Body of pancreas (tissue), 4 donors: ENCODE data around the gene ARL5C.

Experiments
- POLR2A ChIP-seq, 3 donors: fragments of 450-650 bp; IDR thresholded peaks; one replicate each; pipeline ENCODE4 v1.6.1; 2016; ENCODE audit warnings: antibody characterized with exemption in 3 of 3, mild to moderate bottlenecking in 2 of 3
- TF ChIP-seq, protein P1 (sequence below), 7 experiments: fragments of 450-650 bp in 4 of 7; fragments of 200-600 bp in 3 of 7; sonication (generic) in 3 of 7; IDR thresholded peaks; one replicate each; pipeline ENCODE4 v1.5.1; 2016 to 2019; ENCODE audit warnings: antibody characterized with exemption in 7 of 7

DNA sequence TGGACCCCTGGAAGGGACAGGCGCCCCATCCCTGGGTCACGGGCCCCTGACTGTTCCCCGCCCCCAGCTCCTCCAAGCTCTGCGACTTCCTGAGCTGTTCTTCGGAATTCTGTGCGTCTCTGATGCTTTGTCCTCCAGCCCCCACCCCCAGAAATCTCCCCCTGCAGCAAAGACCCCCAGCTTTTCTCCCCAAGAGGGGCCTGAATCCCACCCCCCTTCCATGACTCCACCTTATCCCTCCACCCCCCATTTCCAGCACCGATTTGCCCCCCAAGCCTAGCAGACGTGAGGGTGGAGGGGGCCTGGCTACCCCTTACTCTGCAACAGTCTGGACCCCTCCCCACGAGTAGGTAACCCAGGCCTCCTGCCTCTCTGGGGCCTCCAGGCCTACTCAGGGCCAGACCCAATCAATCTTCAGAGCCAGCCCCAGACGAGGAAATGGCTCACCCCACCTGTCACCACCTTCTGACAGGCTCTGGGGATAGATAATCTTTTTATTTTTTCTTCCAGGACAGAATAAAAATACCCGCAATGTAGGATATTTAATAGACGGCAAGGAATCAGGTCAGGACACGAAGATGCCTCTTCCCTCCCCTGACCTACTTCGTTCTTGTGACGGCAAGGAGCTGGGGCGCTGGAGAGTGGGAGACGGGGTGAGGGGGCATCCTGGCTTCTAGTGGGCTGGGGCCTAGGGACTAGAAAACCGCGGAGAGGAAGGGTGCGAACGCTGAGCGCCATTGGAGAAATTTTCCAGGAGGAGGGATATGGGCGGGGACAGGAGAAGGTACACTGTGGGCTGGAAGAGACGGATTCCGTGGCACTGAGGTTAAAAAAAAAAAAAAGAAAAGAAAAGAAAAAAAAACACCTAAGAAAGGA, 13.8 kb downstream of the ARL5C start:
- TF ChIP-seq, protein P1, sequence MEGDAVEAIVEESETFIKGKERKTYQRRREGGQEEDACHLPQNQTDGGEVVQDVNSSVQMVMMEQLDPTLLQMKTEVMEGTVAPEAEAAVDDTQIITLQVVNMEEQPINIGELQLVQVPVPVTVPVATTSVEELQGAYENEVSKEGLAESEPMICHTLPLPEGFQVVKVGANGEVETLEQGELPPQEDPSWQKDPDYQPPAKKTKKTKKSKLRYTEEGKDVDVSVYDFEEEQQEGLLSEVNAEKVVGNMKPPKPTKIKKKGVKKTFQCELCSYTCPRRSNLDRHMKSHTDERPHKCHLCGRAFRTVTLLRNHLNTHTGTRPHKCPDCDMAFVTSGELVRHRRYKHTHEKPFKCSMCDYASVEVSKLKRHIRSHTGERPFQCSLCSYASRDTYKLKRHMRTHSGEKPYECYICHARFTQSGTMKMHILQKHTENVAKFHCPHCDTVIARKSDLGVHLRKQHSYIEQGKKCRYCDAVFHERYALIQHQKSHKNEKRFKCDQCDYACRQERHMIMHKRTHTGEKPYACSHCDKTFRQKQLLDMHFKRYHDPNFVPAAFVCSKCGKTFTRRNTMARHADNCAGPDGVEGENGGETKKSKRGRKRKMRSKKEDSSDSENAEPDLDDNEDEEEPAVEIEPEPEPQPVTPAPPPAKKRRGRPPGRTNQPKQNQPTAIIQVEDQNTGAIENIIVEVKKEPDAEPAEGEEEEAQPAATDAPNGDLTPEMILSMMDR (IDR thresholded peaks at IDR 0.05), result no peak
- no peak for TF ChIP-seq POLR2A (IDR thresholded peaks at IDR 0.05)
